ENCODE data around the gene CDK19. TPM values are rescaled to one million over a fixed set of nuclear protein-coding genes. Genes with fewer than 3 reads are reported as not detected.

The CDK19 gene
- total RNA-seq, 6 donors from 2014 or later: 5.2 to 20.4 (median 12.4) TPM

GRCh38 chr6:110664933-110665332 lies 150.3 kb downstream of the CDK19 start:
- Histone ChIP-seq H3K9me3 (no peaks in the 10 kb centered on the region), H3K4me1 (no peaks in the 10 kb centered on the region), H3K27me3 (no peaks in the 10 kb centered on the region), H3K4me3 (no peak overlapping the region), H3K27ac (peak overlapping the region in 1 of 4 donors; percentile 5), H3K36me3 (no peaks in the 10 kb centered on the region)
- WGBS, 2 donors: 18 to 39% methylated on average over 1 of the region's 1 CpG
- TF ChIP-seq POLR2AphosphoS5 (IDR thresholded peaks at IDR 0.05) (no peak), EP300 (IDR thresholded peaks at IDR 0.05) (no peak)
- ATAC-seq (ENCODE audit: low FRiP score in 2 of 2): peak in 1 of 2 donors; percentile 73
- DNase-seq: no peak

GRCh38 chr6:110662490-110663211 lies 152.6 kb downstream of the CDK19 start:
- 82 to 89% methylated on average over 1 of the region's 1 CpG for WGBS, 2 donors
- Histone ChIP-seq H3K36me3 (no peaks in the 10 kb centered on the region), H3K27me3 (no peaks in the 10 kb centered on the region), H3K4me1 (no peaks in the 10 kb centered on the region), H3K9me3 (no peaks in the 10 kb centered on the region), H3K4me3 (no peak overlapping the region), H3K27ac (no peak overlapping the region)
- ATAC-seq (ENCODE audit: low FRiP score in 2 of 2) (no peak), DNase-seq (no peak)
- TF ChIP-seq POLR2AphosphoS5 (IDR thresholded peaks at IDR 0.05) (no peak), EP300 (IDR thresholded peaks at IDR 0.05) (no peak), POLR2A (IDR thresholded peaks at IDR 0.05) (no peak), CTCF (IDR thresholded peaks at IDR 0.05) (no peak)

GRCh38 chr6:110661414-110661813 lies 153.9 kb downstream of the CDK19 start:
- Histone ChIP-seq H3K36me3 (no peaks in the 10 kb centered on the region), H3K4me3 (no peak overlapping the region), H3K27me3 (no peaks in the 10 kb centered on the region), H3K27ac (no peak overlapping the region), H3K4me1 (no peaks in the 10 kb centered on the region), H3K9me3 (no peaks in the 10 kb centered on the region)
- DNase-seq (no peak), ATAC-seq (ENCODE audit: low FRiP score in 2 of 2) (no peak)
- TF ChIP-seq EP300 (IDR thresholded peaks at IDR 0.05) (no peak), POLR2AphosphoS5 (IDR thresholded peaks at IDR 0.05) (no peak), CTCF (IDR thresholded peaks at IDR 0.05) (no peak), POLR2A (IDR thresholded peaks at IDR 0.05) (no peak)
- WGBS, 2 donors: 93 to 95% methylated on average over 2 of the region's 2 CpGs

GRCh38 chr6:110660066-110660655 lies 155.1 kb downstream of the CDK19 start:
- TF ChIP-seq POLR2A (IDR thresholded peaks at IDR 0.05) (no peak), CTCF (IDR thresholded peaks at IDR 0.05) (no peak), EP300 (IDR thresholded peaks at IDR 0.05) (no peak), POLR2AphosphoS5 (IDR thresholded peaks at IDR 0.05) (no peak)
- ATAC-seq (ENCODE audit: low FRiP score in 2 of 2) (no peak), DNase-seq (no peak)
- H3K9me3 ChIP-seq: no peaks in the 10 kb centered on the region
- no peaks in the 10 kb centered on the region for H3K36me3 ChIP-seq
- H3K4me3 ChIP-seq: no peak overlapping the region
- H3K4me1 ChIP-seq: no peaks in the 10 kb centered on the region
- WGBS, 2 donors: 92 to 98% methylated on average over 9 of the region's 9 CpGs
- no peak overlapping the region for H3K27ac ChIP-seq
- H3K27me3 ChIP-seq: no peaks in the 10 kb centered on the region

- Histone ChIP-seq H3K27ac (no peak overlapping the region), H3K36me3 (no peaks in the 10 kb centered on the region), H3K9me3 (no peaks in the 10 kb centered on the region), H3K27me3 (no peaks in the 10 kb centered on the region), H3K4me1 (no peaks in the 10 kb centered on the region), H3K4me3 (no peak overlapping the region)
- no peak for ATAC-seq (ENCODE audit: low FRiP score in 2 of 2)
- no peak for TF ChIP-seq EP300 (IDR thresholded peaks at IDR 0.05)
- no peak for TF ChIP-seq CTCF (IDR thresholded peaks at IDR 0.05)
- no peak for TF ChIP-seq POLR2A (IDR thresholded peaks at IDR 0.05)
- no peak for TF ChIP-seq POLR2AphosphoS5 (IDR thresholded peaks at IDR 0.05)
- 79 to 88% methylated on average over 2 of the region's 2 CpGs for WGBS, 2 donors
- no peak for DNase-seq
These were observed 156.5 kb downstream of the CDK19 start for GRCh38 chr6:110658631-110659211.

Measured in upper lobe of left lung (tissue), 6 donors.